ENCODE data around the gene NCR3LG1.

Gene NCR3LG1

GRCh38 chr11:17366495-17366894 lies 14.9 kb downstream of the NCR3LG1 start:
- no peak overlapping the region for H3K27ac ChIP-seq
- H3K27me3 ChIP-seq (ENCODE audit: insufficient read depth, low read depth, severe bottlenecking): no peaks in the 10 kb centered on the region
- peaks cover 40% of the 10 kb centered on the region for H3K36me3 ChIP-seq
- peaks cover 29% of the 10 kb centered on the region for H3K9me3 ChIP-seq (ENCODE audit: severe bottlenecking)
- TF ChIP-seq, protein P1, sequence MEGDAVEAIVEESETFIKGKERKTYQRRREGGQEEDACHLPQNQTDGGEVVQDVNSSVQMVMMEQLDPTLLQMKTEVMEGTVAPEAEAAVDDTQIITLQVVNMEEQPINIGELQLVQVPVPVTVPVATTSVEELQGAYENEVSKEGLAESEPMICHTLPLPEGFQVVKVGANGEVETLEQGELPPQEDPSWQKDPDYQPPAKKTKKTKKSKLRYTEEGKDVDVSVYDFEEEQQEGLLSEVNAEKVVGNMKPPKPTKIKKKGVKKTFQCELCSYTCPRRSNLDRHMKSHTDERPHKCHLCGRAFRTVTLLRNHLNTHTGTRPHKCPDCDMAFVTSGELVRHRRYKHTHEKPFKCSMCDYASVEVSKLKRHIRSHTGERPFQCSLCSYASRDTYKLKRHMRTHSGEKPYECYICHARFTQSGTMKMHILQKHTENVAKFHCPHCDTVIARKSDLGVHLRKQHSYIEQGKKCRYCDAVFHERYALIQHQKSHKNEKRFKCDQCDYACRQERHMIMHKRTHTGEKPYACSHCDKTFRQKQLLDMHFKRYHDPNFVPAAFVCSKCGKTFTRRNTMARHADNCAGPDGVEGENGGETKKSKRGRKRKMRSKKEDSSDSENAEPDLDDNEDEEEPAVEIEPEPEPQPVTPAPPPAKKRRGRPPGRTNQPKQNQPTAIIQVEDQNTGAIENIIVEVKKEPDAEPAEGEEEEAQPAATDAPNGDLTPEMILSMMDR (IDR thresholded peaks at IDR 0.05; ENCODE audit: low read depth, low read length): no peak
- DNase-seq: no peak
- H3K4me3 ChIP-seq (ENCODE audit: low read depth, low read length): no peak overlapping the region

- no peaks in the 10 kb centered on the region for H3K27me3 ChIP-seq (ENCODE audit: insufficient read depth, low read depth, severe bottlenecking)
- no peak overlapping the region for H3K4me3 ChIP-seq (ENCODE audit: low read depth, low read length)
- no peak overlapping the region for H3K27ac ChIP-seq
- peaks cover 55% of the 10 kb centered on the region for H3K36me3 ChIP-seq
- TF ChIP-seq, protein P1 (IDR thresholded peaks at IDR 0.05; ENCODE audit: low read depth, low read length): no peak
- peaks cover 44% of the 10 kb centered on the region for H3K9me3 ChIP-seq (ENCODE audit: severe bottlenecking)
- DNase-seq: no peak
Measured at GRCh38 chr11:17368551-17368950, 17.0 kb downstream of the NCR3LG1 start.

DNA sequence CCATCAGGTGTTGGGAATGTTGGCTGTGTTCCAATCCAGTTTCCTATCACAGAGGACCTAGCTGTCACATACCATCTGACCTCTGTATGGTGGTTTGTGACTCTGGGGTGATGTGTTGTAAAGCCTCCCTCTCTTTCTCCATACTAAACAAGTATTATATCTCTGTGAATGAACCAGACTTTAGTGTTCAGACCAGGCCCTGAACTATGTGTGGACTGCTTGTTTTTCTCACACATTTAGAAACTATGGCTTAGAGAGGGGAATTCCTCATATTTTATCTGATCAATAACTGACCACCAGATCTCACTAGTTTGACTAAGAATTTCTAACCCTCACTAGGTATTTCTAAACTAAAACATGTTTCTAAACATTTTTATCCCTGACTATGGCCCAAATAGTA lies 17.5 kb downstream of the NCR3LG1 start:
- DNase-seq: no peak
- no peaks in the 10 kb centered on the region for H3K27me3 ChIP-seq (ENCODE audit: insufficient read depth, low read depth, severe bottlenecking)
- H3K4me3 ChIP-seq (ENCODE audit: low read depth, low read length): no peak overlapping the region
- TF ChIP-seq, protein P1 (IDR thresholded peaks at IDR 0.05; ENCODE audit: low read depth, low read length): no peak
- H3K36me3 ChIP-seq: peaks cover 56% of the 10 kb centered on the region
- H3K27ac ChIP-seq: no peak overlapping the region
- peaks cover 44% of the 10 kb centered on the region for H3K9me3 ChIP-seq (ENCODE audit: severe bottlenecking)

DNA sequence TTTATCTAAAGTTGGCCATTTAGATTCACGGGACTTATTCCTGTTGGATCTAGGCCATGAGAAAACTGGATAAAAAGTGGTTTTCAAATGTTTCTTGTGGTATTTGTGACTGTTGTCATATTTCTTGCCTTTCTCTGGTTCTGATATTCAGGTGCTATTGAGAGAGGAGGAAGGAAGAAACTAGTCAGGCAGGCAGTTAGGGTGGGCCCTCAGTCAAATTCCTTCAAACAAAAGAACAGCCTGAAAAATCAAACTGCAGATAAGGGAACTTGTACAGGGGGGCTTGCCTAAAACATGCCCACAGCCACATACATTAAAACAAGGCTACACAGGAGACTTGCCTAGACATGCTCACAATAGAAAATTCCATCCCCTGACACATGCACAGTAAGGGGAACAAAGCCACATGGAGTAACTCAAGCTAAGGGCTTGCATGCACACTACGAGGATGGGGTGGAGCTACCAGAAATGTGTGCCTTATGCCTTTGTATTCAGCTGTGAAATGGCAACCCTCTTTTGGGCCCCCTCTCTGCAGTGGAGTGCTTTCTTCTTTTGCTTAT lies 18.2 kb downstream of the NCR3LG1 start:
- peaks cover 56% of the 10 kb centered on the region for H3K36me3 ChIP-seq
- no peaks in the 10 kb centered on the region for H3K27me3 ChIP-seq (ENCODE audit: insufficient read depth, low read depth, severe bottlenecking)
- no peak overlapping the region for H3K27ac ChIP-seq
- peaks cover 44% of the 10 kb centered on the region for H3K9me3 ChIP-seq (ENCODE audit: severe bottlenecking)
- DNase-seq: no peak
- TF ChIP-seq, protein P1 (IDR thresholded peaks at IDR 0.05; ENCODE audit: low read depth, low read length): no peak
- no peak overlapping the region for H3K4me3 ChIP-seq (ENCODE audit: low read depth, low read length)

DNA sequence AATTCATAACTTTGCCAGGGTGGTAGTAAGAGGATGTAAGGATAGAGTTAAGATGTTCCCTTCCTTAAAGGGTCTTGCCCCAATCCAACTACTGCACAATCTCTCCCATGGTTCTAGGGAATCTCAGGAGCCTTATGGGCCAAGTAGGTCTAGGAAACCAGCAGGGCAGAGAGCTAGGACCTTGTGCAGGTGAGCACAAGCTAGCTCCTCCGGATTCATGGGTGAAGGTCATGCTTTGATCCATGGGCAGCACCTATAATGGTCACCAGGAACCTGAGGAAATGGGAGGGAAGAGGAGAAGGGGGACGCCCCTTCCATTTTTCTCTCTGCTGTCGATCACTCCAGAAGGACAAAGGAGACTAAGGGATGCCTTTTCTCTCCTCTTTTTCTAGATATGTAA lies 20.0 kb downstream of the NCR3LG1 start:
- no peak for DNase-seq
- no peak overlapping the region for H3K27ac ChIP-seq
- TF ChIP-seq, protein P1 (IDR thresholded peaks at IDR 0.05; ENCODE audit: low read depth, low read length): no peak
- H3K27me3 ChIP-seq (ENCODE audit: insufficient read depth, low read depth, severe bottlenecking): no peaks in the 10 kb centered on the region
- H3K36me3 ChIP-seq: peaks cover 56% of the 10 kb centered on the region
- H3K9me3 ChIP-seq (ENCODE audit: severe bottlenecking): peaks cover 44% of the 10 kb centered on the region
- no peak overlapping the region for H3K4me3 ChIP-seq (ENCODE audit: low read depth, low read length)

DNA sequence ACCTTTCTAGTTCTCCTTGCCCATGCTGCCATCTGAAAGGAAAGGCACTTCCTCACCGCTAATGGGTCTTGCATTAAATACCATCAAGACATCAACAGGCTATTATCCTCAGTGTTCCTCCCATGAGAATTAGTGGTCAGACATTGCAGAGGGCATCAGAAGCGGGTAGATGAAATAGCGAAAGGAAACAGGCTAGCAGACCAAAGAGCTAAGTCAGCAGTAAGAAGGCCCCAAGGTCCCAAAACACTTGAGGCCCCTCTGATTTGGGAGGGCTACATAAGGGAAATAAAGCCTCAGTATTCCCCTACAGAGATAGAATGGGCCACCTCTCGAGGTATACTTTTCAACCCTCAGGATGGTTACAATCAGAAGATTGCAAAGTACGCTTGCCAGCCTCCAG lies 23.9 kb downstream of the NCR3LG1 start:
- H3K27ac ChIP-seq: no peak overlapping the region
- H3K36me3 ChIP-seq: peaks cover 38% of the 10 kb centered on the region
- H3K27me3 ChIP-seq (ENCODE audit: insufficient read depth, low read depth, severe bottlenecking): no peaks in the 10 kb centered on the region
- peaks cover 26% of the 10 kb centered on the region for H3K9me3 ChIP-seq (ENCODE audit: severe bottlenecking)
- DNase-seq: no peak
- TF ChIP-seq, protein P1 (IDR thresholded peaks at IDR 0.05; ENCODE audit: low read depth, low read length): no peak
- no peak overlapping the region for H3K4me3 ChIP-seq (ENCODE audit: low read depth, low read length)

Measured in WERI-Rb-1 (cell line).